NCI-H1930 (cell line): ENCODE results near the gene DAB2IP.

Experiments
- DNase-seq, 2 experiments: peaks; one replicate each; lab custom pipeline; 2025; lab: John Stamatoyannopoulos, UW

The DAB2IP gene

GRCh38 chr9:121763561-121764370 lies 112.3 kb downstream of the DAB2IP start:
- no peak for DNase-seq

GRCh38 chr9:121764371-121764730 lies 112.9 kb downstream of the DAB2IP start:
- DNase-seq = no peak

- no peak for DNase-seq
Measured at GRCh38 chr9:121765021-121765950, 113.9 kb downstream of the DAB2IP start.

- DNase-seq = no peak
Measured at GRCh38 chr9:121766081-121766683, 114.7 kb downstream of the DAB2IP start.

- no peak for DNase-seq
Measured at GRCh38 chr9:121767171-121767769, 115.8 kb downstream of the DAB2IP start.

DNA sequence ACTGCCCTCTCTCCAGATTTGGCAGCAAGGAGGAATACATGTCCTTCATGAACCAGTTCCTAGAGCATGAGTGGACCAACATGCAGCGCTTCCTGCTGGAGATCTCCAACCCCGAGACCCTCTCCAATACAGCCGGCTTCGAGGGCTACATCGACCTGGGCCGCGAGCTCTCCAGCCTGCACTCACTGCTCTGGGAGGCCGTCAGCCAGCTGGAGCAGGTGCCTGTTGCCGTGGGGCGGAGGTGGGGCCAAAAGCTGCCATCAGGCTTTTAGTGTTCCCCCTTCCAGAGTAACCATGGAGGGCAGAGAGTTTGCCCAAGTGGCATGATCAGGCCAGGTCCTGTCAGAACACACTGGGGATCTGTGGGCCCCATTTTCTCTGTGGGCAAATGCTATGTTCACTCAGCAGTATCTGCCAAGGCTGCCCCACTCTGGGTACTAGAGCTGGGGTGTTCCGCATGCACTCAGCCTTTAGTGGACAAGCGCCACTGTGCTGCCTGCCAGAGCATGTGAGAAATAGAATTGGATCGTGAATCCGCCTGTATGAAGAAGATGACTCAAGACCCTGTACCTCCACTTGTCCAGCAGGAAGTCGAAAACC lies 117.1 kb downstream of the DAB2IP start:
- DNase-seq = no peak

GRCh38 chr9:121769939-121770338 lies 118.5 kb downstream of the DAB2IP start:
- DNase-seq = no peak

GRCh38 chr9:121770415-121771273 lies 119.2 kb downstream of the DAB2IP start:
- no peak for DNase-seq

DNA sequence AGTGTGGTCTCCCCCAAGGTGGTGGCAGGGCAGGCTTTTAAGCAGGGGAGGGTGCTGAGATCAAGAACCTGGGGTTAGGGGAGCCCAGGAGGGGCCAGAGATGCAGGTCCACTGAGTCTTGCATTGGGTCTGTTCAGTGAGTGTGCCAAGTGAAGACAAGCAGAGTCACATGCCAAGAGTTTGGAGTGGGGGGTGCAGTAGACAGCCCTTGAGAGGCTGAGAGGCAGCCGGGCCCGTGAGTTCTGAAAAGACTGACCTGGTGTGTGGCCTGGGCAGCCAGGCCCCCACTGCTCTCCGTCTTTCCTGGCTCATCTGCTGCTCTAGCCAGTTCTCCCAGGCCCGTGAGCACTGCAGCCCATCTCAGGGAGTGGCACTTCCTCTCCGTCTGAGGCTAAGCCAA lies 120.0 kb downstream of the DAB2IP start:
- no peak for DNase-seq

GRCh38 chr9:121771851-121772599 lies 120.6 kb downstream of the DAB2IP start:
- DNase-seq = no peak

DNA sequence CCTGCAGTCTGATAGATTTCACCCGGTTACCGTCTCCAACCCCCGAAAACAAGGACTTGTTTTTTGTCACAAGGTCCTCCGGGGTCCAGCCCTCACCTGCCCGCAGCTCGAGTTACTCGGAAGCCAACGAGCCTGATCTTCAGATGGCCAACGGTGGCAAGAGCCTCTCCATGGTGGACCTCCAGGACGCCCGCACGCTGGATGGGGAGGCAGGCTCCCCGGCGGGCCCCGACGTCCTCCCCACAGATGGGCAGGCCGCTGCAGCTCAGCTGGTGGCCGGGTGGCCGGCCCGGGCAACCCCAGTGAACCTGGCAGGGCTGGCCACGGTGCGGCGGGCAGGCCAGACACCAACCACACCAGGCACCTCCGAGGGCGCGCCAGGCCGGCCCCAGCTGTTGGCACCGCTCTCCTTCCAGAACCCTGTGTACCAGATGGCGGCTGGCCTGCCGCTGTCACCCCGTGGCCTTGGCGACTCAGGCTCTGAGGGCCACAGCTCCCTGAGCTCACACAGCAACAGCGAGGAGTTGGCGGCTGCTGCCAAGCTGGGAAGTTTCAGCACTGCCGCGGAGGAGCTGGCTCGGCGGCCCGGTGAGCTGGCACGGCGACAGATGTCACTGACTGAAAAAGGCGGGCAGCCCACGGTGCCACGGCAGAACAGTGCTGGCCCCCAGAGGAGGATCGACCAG lies 121.3 kb downstream of the DAB2IP start:
- DNase-seq = no peak

- DNase-seq = no peak
Measured at GRCh38 chr9:121773286-121773953, 122.0 kb downstream of the DAB2IP start.

DNA sequence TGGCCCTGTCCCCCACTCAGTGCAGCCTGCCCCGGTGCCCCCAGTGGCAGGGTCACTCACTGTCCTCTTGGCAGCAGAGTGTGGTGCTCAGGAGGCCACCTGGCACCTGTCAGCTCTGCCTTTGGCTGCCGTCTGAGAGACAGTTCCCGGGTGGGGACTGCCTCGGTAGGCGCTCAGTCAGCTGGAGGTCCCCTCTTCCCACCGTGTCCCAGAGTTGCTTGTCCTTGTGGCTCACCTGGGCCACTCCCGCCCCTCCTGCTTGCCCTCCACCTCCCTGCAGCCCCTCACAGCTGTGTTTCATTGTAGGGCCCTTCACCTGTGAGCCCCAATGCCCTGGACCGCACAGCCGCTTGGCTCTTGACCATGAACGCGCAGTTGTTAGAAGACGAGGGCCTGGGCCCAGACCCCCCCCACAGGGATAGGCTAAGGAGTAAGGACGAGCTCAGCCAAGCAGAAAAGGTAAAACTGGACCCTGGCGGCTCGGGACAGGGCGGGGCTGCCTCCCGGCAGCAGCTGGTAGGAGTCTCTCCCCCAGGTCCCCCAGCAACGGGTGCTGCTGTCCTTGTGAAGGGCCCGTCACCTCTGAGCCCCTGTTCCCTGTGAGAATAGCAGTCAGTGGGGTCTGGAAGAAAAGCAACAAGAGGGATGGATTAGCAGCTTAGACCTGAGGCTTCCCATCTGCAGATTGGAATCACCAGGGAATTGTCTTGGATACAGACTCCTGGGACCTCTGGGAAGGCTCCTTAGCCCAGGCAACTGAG lies 122.7 kb downstream of the DAB2IP start:
- no peak for DNase-seq

DNA sequence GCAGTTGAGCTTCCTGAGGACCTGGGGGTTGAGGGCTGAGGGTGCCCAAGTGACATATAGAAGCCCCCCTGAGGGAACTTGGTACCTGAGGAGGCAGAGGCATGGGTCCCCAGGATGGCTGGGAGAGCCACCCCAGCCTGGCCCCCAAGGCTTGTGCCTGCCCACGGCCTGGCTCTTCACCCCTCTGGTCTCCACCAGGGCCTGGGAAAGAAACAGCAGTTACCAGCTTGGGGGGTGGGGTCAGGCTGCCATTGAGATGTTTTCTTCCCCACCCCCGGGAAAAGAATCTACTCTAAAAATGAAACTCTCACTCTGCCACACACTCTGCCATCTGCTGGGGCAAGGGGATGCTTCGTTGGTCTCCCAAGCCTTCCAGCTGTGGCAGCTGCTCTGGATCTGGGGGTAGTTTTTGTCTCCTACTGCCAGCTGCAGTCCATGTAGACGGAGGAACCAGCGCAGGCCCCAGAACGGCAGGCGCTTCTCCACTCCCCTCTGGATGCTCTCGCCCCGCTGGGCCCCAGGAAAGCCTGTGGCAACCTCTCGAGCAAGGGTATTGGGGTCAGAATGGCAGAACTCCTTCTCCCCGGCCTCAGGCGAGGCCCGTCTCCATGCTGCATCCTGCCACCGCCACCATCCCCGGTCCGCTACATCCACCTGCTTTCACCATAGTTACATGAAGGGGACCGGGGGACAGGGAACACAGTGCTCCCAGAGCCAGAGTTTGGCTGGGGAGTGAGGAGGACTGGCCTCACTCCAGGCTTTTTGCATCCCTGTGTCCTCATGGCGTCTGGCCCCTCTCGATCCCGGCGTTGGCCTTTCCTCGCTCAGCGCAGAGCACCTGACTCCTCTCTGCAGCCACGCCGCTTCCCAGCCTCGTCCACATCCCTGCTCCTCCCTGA lies 123.5 kb downstream of the DAB2IP start:
- no peak for DNase-seq

GRCh38 chr9:121776001-121776738 lies 124.7 kb downstream of the DAB2IP start:
- DNase-seq = no peak
